GM23338 (cell line): Measurements from ENCODE around the gene COL15A1. TPM values are rescaled to one million over a fixed set of nuclear protein-coding genes. Genes with fewer than 3 reads are reported as not detected.

ENCODE experiments used
- ATAC-seq: fragments of 200-7000 bp; cut with Tn5 transposase; 3 replicates; pipeline ENCODE4 v1.9.1; 2020
- DNase-seq: peaks from one replicate; pipeline ENCODE4 v3.0.0-alpha.2; 2015; ENCODE audit warnings: low spot score
- H2AFZ ChIP-seq: fragments of 200-600 bp; sonication (generic); 2 replicates; pipeline ENCODE4 v1.8.0; 2016; ENCODE audit warnings: antibody characterized with exemption, mild to moderate bottlenecking, moderate library complexity
- H3F3A ChIP-seq: fragments of 200-600 bp; sonication (generic); replicated peaks from 2 replicates; pipeline ENCODE4 v1.8.0; 2017; ENCODE audit warnings: antibody characterized with exemption, mixed run types, low read depth
- H3K27ac ChIP-seq: fragments of 200-600 bp; sonication (generic); 2 replicates; pipeline ENCODE4 v1.6.1; 2016; ENCODE audit warnings: low read depth
- H3K27me3 ChIP-seq: fragments of 200-600 bp; sonication (generic); 2 replicates; pipeline ENCODE4 v1.8.0; 2016; ENCODE audit warnings: mild to moderate bottlenecking, mixed run types, moderate library complexity; ENCODE audit not compliant: insufficient read depth
- H3K36me3 ChIP-seq: fragments of 200-600 bp; sonication (generic); 2 replicates; pipeline ENCODE4 v1.8.0; 2016; ENCODE audit warnings: mild to moderate bottlenecking; ENCODE audit not compliant: insufficient read depth
- H3K4me1 ChIP-seq: fragments of 200-600 bp; sonication (generic); 2 replicates; pipeline ENCODE4 v1.8.0; 2016; ENCODE audit warnings: mild to moderate bottlenecking, moderate library complexity; ENCODE audit not compliant: insufficient read depth
- H3K4me2 ChIP-seq: fragments of 200-600 bp; sonication (generic); 2 replicates; pipeline ENCODE4 v1.7.1; 2017; ENCODE audit warnings: mixed run types
- H3K4me3 ChIP-seq: fragments of 200-600 bp; sonication (generic); 2 replicates; pipeline ENCODE4 v1.6.1; 2016; ENCODE audit warnings: mixed run types
- H3K79me2 ChIP-seq: fragments of 200-600 bp; sonication (generic); replicated peaks from 2 replicates; pipeline ENCODE4 v1.8.0; 2017; ENCODE audit warnings: mild to moderate bottlenecking; ENCODE audit not compliant: insufficient read depth
- H3K9me2 ChIP-seq: fragments of 200-600 bp; sonication (generic); 2 replicates; pipeline ENCODE4 v1.8.0; 2017; ENCODE audit not compliant: insufficient read depth
- H4K20me1 ChIP-seq: fragments of 200-600 bp; sonication (generic); replicated peaks from 2 replicates; pipeline ENCODE4 v1.8.0; 2017; ENCODE audit warnings: mild to moderate bottlenecking; ENCODE audit not compliant: insufficient read depth
- H3K27ac Mint-ChIP-seq: 2 replicates; pipeline ENCODE4 v1.8.0; 2020; ENCODE audit warnings: inconsistent platforms, mild to moderate bottlenecking, moderate library complexity, mixed read lengths
- H3K27me3 Mint-ChIP-seq: 3 replicates; pipeline ENCODE4 v1.8.0; 2022; ENCODE audit warnings: low read depth, mild to moderate bottlenecking, moderate library complexity, mixed read lengths, inconsistent platforms; ENCODE audit not compliant: insufficient read depth, poor library complexity
- H3K36me3 Mint-ChIP-seq: 3 replicates; pipeline ENCODE4 v1.8.0; 2021; ENCODE audit warnings: low read depth, mild to moderate bottlenecking, inconsistent platforms, moderate library complexity, mixed read lengths
- H3K4me1 Mint-ChIP-seq: 3 replicates; pipeline ENCODE4 v1.8.0; 2020; ENCODE audit warnings: mild to moderate bottlenecking, inconsistent platforms, mixed read lengths
- H3K4me3 Mint-ChIP-seq: 3 replicates; pipeline ENCODE4 v1.8.0; 2021; ENCODE audit warnings: moderate library complexity, mild to moderate bottlenecking, inconsistent platforms, mixed read lengths
- H3K9me3 Mint-ChIP-seq: 3 replicates; pipeline ENCODE4 v1.8.0; 2020; ENCODE audit warnings: moderate library complexity, mild to moderate bottlenecking, inconsistent platforms, mixed read lengths
- NANOG ChIP-seq: IDR thresholded peaks from 2 replicates; pipeline ENCODE4 v1.6.1; 2016; ENCODE audit warnings: antibody characterized with exemption, borderline replicate concordance
- REST ChIP-seq: IDR thresholded peaks from one replicate; pipeline ENCODE4 v1.6.1; 2018; ENCODE audit warnings: antibody characterized with exemption; ENCODE audit not compliant: unreplicated experiment
- STAT1 ChIP-seq: IDR thresholded peaks from one replicate; pipeline ENCODE4 v1.6.1; 2016; ENCODE audit warnings: antibody characterized with exemption; ENCODE audit not compliant: unreplicated experiment
- ZNF114 ChIP-seq: fragments of 250-450 bp; sonication (Bioruptor Pico); IDR thresholded peaks from 2 replicates; pipeline ENCODE4 v1.5.0; 2020; ENCODE audit warnings: mild to moderate bottlenecking, moderate library complexity
- polyA plus RNA-seq: library from polyadenylated mRNA; unstranded; fragments of >200 nt; fragmentation: Nextera tagmentation; extraction: Ambion mirVana; gene quantifications from 2 replicates; pipeline ENCODE4 v1.2.1, GENCODE V29; 2016
- total RNA-seq: library from RNA; depleted of rRNA; stranded (reverse); fragments of >200 nt; shearing (Covaris generic); gene quantifications from 2 replicates; pipeline ENCODE4 v1.2.3, GENCODE V29; 2014
- TF ChIP-seq, protein P1 (sequence below): IDR thresholded peaks from 2 replicates; pipeline ENCODE4 v1.6.1; 2016; ENCODE audit warnings: antibody characterized with exemption
- TF ChIP-seq, protein P2 (sequence below), 2 experiments: fragments of 200-600 bp in 1 of 2; sonication (generic) in 1 of 2; conservative IDR thresholded peaks; 2 replicates each; pipeline versions ENCODE4 v1.5.1 to v1.6.1; 2016 to 2017; ENCODE audit warnings: antibody characterized with exemption in 2 of 2, low read depth in 2 of 2, mild to moderate bottlenecking in 2 of 2, moderate library complexity in 1 of 2
- TF ChIP-seq, protein P3 (sequence below): fragments of 250-450 bp; sonication (Bioruptor Pico); IDR thresholded peaks from 2 replicates; pipeline ENCODE4 v1.5.0; 2020; ENCODE audit warnings: mild to moderate bottlenecking, moderate library complexity

Gene COL15A1
- total and polyA plus RNA-seq, 2 experiments from 2014 or later = 0.17 to 0.18 TPM

- H3K4me1 Mint-ChIP-seq = peaks cover 3% of the 10 kb centered on the region; the same call in 1 of the 3 replicates
- H3K36me3 ChIP-seq = no peaks in the 10 kb centered on the region
- peaks cover 3% of the 10 kb centered on the region; the same call in 2 of the 3 replicates for H3K9me3 Mint-ChIP-seq
- no peaks in the 10 kb centered on the region for H3K79me2 ChIP-seq
- H3K27me3 Mint-ChIP-seq = peaks cover 6% of the 10 kb centered on the region
- DNase-seq (no peak), ATAC-seq (no peak)
- H3F3A ChIP-seq = no peaks in the 10 kb centered on the region
- TF ChIP-seq STAT1 = no peak
- TF ChIP-seq, protein P1, sequence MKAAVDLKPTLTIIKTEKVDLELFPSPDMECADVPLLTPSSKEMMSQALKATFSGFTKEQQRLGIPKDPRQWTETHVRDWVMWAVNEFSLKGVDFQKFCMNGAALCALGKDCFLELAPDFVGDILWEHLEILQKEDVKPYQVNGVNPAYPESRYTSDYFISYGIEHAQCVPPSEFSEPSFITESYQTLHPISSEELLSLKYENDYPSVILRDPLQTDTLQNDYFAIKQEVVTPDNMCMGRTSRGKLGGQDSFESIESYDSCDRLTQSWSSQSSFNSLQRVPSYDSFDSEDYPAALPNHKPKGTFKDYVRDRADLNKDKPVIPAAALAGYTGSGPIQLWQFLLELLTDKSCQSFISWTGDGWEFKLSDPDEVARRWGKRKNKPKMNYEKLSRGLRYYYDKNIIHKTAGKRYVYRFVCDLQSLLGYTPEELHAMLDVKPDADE = no peak
- no peak for TF ChIP-seq ZNF114
- no peaks in the 10 kb centered on the region for H3K27me3 ChIP-seq
- H2AFZ ChIP-seq = no peak overlapping the region
- H3K4me1 ChIP-seq = no peaks in the 10 kb centered on the region
- H4K20me1 ChIP-seq = no peaks in the 10 kb centered on the region
- H3K27ac Mint-ChIP-seq = no peak overlapping the region
- no peak overlapping the region for H3K27ac ChIP-seq
- no peaks in the 10 kb centered on the region for H3K36me3 Mint-ChIP-seq
- no peak overlapping the region for H3K4me3 Mint-ChIP-seq
- no peaks in the 10 kb centered on the region for H3K9me2 ChIP-seq
- no peak overlapping the region for H3K4me3 ChIP-seq
- no peak overlapping the region for H3K4me2 ChIP-seq
Measured at GRCh38 chr9:98985596-98985995, 41.9 kb downstream of the COL15A1 start.

DNA sequence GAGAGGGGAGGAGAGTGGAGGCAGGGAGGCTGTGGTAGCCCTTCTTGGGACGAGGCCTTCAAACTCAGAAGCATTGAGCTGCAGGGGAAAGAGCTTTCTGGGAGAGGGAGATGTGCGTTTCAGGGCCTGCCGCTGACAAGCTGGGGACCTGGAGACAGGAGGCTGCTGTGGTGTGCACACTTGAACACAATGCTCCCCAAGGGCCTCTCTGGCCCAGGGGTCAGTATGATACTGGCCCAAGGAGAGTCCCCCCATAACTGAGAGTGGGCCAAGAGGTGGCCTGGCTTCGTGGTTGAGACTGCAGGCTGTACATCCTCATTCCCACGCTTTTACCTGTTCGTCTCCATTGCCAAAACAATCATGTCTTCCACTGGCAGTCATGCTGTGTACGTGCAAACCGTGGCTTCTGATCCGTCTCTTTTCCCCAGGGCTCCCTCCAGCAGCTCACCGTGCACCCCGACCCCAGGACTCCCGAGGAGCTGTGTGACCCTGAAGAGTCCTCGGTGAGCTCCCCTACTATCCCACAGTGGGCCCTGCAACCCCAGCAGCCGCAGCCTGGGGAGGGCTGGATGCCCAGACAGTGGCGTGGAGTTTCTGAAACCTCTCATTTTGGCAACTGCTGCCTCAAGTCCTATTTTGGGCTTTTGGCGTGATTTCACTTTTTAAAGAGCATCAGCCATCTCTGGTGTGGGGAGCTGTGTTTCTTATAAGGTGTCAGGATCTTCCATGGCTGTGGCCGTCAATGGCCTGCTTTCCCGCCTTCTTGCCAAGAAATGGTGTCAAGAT is 43.4 kb downstream of the COL15A1 start:
- no peaks in the 10 kb centered on the region for H3K79me2 ChIP-seq
- H3K36me3 Mint-ChIP-seq = no peaks in the 10 kb centered on the region
- peaks cover 3% of the 10 kb centered on the region; the same call in 1 of the 3 replicates for H3K4me1 Mint-ChIP-seq
- no peaks in the 10 kb centered on the region for H3F3A ChIP-seq
- H3K27me3 Mint-ChIP-seq = peaks cover 10% of the 10 kb centered on the region
- H3K9me3 Mint-ChIP-seq = peaks cover 16% of the 10 kb centered on the region
- no peaks in the 10 kb centered on the region for H3K36me3 ChIP-seq
- H3K27ac Mint-ChIP-seq = no peak overlapping the region
- no peaks in the 10 kb centered on the region for H3K4me1 ChIP-seq
- no peaks in the 10 kb centered on the region for H3K27me3 ChIP-seq
- no peak for ATAC-seq
- H2AFZ ChIP-seq = no peak overlapping the region
- no peak overlapping the region for H3K4me3 Mint-ChIP-seq
- DNase-seq = no peak
- H3K9me2 ChIP-seq = no peaks in the 10 kb centered on the region
- no peak overlapping the region for H3K4me3 ChIP-seq
- H4K20me1 ChIP-seq = no peaks in the 10 kb centered on the region
- H3K4me2 ChIP-seq = no peak overlapping the region
- no peak overlapping the region for H3K27ac ChIP-seq
- TF ChIP-seq, protein P2, sequence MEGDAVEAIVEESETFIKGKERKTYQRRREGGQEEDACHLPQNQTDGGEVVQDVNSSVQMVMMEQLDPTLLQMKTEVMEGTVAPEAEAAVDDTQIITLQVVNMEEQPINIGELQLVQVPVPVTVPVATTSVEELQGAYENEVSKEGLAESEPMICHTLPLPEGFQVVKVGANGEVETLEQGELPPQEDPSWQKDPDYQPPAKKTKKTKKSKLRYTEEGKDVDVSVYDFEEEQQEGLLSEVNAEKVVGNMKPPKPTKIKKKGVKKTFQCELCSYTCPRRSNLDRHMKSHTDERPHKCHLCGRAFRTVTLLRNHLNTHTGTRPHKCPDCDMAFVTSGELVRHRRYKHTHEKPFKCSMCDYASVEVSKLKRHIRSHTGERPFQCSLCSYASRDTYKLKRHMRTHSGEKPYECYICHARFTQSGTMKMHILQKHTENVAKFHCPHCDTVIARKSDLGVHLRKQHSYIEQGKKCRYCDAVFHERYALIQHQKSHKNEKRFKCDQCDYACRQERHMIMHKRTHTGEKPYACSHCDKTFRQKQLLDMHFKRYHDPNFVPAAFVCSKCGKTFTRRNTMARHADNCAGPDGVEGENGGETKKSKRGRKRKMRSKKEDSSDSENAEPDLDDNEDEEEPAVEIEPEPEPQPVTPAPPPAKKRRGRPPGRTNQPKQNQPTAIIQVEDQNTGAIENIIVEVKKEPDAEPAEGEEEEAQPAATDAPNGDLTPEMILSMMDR (conservative IDR thresholded peaks at IDR 0.05; ENCODE audit: low read depth in 2 of 2) = no peak
- no peak for TF ChIP-seq NANOG
- TF ChIP-seq REST = no peak
- TF ChIP-seq, protein P3, sequence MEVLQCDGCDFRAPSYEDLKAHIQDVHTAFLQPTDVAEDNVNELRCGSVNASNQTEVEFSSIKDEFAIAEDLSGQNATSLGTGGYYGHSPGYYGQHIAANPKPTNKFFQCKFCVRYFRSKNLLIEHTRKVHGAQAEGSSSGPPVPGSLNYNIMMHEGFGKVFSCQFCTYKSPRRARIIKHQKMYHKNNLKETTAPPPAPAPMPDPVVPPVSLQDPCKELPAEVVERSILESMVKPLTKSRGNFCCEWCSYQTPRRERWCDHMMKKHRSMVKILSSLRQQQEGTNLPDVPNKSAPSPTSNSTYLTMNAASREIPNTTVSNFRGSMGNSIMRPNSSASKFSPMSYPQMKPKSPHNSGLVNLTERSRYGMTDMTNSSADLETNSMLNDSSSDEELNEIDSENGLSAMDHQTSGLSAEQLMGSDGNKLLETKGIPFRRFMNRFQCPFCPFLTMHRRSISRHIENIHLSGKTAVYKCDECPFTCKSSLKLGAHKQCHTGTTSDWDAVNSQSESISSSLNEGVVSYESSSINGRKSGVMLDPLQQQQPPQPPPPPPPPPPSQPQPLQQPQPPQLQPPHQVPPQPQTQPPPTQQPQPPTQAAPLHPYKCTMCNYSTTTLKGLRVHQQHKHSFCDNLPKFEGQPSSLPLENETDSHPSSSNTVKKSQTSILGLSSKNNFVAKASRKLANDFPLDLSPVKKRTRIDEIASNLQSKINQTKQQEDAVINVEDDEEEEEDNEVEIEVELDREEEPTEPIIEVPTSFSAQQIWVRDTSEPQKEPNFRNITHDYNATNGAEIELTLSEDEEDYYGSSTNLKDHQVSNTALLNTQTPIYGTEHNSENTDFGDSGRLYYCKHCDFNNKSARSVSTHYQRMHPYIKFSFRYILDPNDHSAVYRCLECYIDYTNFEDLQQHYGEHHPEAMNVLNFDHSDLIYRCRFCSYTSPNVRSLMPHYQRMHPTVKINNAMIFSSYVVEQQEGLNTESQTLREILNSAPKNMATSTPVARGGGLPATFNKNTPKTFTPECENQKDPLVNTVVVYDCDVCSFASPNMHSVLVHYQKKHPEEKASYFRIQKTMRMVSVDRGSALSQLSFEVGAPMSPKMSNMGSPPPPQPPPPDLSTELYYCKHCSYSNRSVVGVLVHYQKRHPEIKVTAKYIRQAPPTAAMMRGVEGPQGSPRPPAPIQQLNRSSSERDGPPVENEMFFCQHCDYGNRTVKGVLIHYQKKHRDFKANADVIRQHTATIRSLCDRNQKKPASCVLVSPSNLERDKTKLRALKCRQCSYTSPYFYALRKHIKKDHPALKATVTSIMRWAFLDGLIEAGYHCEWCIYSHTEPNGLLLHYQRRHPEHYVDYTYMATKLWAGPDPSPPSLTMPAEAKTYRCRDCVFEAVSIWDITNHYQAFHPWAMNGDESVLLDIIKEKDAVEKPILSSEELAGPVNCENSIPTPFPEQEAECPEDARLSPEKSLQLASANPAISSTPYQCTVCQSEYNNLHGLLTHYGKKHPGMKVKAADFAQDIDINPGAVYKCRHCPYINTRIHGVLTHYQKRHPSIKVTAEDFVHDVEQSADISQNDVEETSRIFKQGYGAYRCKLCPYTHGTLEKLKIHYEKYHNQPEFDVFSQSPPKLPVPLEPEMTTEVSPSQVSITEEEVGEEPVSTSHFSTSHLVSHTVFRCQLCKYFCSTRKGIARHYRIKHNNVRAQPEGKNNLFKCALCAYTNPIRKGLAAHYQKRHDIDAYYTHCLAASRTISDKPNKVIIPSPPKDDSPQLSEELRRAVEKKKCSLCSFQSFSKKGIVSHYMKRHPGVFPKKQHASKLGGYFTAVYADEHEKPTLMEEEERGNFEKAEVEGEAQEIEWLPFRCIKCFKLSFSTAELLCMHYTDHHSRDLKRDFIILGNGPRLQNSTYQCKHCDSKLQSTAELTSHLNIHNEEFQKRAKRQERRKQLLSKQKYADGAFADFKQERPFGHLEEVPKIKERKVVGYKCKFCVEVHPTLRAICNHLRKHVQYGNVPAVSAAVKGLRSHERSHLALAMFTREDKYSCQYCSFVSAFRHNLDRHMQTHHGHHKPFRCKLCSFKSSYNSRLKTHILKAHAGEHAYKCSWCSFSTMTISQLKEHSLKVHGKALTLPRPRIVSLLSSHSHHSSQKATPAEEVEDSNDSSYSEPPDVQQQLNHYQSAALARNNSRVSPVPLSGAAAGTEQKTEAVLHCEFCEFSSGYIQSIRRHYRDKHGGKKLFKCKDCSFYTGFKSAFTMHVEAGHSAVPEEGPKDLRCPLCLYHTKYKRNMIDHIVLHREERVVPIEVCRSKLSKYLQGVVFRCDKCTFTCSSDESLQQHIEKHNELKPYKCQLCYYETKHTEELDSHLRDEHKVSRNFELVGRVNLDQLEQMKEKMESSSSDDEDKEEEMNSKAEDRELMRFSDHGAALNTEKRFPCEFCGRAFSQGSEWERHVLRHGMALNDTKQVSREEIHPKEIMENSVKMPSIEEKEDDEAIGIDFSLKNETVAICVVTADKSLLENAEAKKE = no peak
